ENCODE measurements around the gene ANGPTL8.

The ANGPTL8 gene

GRCh38 chr19:11204076-11204602 lies 35.3 kb upstream of the ANGPTL8 start:
- no peak for DNase-seq

DNA sequence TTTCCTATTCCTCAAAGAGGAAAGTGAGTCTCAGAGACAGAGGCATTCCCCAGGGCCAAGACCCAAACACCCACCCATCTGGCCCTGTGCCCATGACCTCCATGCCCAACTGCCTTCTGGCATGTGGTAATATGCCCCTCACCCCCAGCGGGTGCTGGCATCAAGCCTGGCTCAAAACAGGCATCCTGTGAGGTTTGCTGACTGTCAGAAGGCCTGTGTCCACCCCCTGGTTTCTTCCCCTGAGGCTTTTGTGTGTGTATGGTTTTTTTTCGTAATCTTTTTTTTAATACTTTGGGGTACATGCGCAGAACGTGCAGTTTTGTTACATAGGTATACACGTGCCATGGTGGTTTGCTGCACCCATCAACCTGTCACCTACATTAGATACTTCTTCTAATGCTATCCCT lies 34.5 kb upstream of the ANGPTL8 start:
- DNase-seq = peak; percentile 56

- no peak for DNase-seq
These were observed 33.4 kb upstream of the ANGPTL8 start for GRCh38 chr19:11205939-11206570.

- no peak for DNase-seq
These were observed 30.6 kb upstream of the ANGPTL8 start for GRCh38 chr19:11208561-11209471.

DNA sequence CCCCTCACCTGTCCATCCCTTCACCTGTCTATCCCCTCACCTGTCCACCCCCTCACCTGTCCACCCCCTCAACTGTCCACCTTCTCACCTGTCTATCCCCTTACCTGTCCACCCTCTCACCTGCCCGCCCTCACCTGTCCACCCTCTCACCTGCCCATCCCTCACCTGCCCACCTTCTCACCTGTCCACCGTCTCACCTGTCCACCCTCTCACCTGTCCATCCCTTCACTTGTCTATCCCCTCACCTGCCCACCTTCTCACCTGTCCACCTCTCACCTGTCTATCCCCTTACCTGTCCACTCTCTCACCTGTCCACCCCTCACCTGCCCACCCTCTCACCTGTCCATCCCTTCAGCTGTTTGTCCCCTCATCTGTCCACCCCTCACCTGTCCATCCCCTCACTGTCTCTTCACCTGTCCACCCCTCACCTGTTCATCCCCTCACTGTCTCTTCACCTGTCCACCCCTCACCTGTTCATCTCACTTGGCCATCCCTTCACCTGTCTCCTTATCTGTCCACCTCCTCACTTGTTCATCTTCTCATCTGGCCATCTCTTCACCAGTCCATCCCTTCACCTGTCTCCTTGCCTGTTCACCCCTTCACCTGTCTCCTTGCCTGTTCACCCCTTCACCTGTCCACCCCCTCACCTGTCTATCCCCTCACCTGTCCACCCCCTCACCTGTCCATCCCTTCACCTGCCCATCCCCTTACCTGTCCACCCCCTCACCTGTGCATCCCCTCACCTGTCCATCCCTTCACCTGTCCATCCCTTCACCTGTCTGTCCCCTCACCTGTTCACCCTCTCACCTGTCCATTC lies 29.4 kb upstream of the ANGPTL8 start:
- no peak for DNase-seq

DNA sequence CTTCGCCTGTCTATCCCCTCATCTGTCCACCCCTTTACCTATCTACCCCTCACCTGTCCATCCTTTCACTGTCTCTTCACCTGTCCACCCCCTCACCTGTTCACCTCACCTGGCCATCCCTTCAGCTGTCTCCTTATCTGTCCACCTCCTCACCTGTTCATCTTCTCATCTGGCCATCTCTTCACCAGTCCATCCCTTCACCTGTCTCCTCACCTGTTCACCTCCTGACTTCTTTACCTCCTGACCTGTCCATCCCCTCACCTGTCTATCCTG lies 28.8 kb upstream of the ANGPTL8 start:
- DNase-seq = no peak

- no peak for DNase-seq
These were observed 25.0 kb upstream of the ANGPTL8 start for GRCh38 chr19:11214387-11214786.

DNA sequence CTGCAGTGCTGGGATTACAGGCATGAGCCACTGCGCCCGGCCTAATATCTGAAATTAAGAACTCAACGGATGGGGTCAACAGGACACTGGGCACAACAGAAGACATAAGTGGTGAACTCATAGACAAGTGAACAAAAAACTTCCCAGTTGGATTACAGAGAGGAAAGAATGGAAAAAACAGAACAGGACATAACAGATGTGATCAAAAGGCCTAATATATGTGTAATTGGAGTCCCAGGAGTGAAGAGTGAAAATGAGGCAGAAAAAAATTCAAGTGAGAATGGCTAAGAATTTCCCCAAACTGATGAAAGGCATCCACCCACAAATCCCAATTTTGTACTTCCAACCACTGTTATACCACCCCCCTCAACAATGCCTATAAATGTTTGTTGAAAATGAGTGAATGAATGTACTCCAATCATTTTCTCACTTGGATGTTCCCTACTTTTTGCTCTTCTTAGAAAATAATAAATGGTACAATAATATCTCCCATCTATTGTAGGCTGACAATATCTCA lies 18.3 kb upstream of the ANGPTL8 start:
- DNase-seq = no peak

- no peak for DNase-seq
These were observed 16.2 kb upstream of the ANGPTL8 start for GRCh38 chr19:11223200-11223599.

- no peak for DNase-seq
These were observed 15.0 kb upstream of the ANGPTL8 start for GRCh38 chr19:11224429-11224828.

DNA sequence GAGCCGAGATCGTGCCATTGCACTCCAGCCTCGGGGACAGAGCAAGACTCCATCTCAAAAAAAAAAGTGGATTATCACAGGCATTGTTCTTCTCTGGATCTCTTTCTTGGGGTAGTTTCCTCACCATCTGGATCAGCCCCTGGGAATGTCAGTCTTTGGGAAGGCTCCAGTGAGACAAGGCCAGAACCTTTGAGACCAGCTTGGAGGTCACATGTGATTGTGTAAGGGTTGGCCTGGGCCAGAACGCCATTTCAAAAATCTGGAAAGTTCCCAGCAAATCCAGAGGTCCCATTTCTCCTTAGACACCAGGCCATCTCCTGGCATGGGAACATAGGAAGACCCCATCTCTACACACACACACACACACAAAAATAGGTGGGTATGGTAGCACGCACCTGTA lies 14.2 kb upstream of the ANGPTL8 start:
- DNase-seq = no peak

GRCh38 chr19:11225815-11226214 lies 13.6 kb upstream of the ANGPTL8 start:
- DNase-seq = no peak

- DNase-seq = no peak
These were observed 12.7 kb upstream of the ANGPTL8 start for GRCh38 chr19:11226716-11227166.

- no peak for DNase-seq
These were observed 12.1 kb upstream of the ANGPTL8 start for GRCh38 chr19:11227195-11227886.

DNA sequence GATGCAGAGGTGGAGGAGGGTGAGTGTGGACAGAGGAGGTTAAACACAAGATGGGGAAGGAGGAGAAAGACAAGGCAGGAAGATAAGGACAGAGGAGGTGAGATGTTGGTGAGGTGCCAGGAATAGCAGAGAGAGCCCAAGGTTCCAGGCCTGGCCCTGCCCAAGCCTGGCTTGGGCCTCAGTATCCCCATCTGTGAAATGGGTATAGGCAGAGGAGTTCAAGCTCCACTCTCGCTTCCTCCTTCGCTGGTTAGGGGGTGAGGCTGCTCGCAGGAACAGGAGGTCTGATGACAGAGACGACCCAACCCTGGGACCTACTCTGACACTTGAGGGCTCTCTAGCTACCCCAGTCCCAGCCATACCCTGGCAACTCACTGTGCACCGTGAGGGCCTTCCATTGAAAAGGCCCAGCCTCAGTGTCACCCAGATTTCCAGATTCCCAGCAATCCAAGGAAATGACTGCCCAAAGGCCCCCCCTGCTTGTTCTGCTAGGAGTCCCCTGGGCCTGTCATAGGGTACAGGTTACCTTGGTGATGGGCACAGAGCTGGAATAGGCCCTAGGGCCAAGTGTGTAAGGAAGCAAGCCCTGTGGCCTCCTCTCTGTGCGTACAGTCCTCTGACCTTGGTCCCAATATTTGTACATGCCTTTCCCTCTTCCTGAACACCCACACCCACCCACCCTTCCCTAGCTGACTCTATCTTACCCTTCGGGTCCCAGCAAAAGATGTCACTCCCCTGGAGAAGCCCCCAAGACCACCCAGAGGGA lies 8.6 kb upstream of the ANGPTL8 start:
- DNase-seq = no peak

- no peak for DNase-seq
These were observed 6.9 kb upstream of the ANGPTL8 start for GRCh38 chr19:11232555-11232954.

GRCh38 chr19:11233073-11233472 lies 6.3 kb upstream of the ANGPTL8 start:
- no peak for DNase-seq

- DNase-seq = no peak
These were observed 4.8 kb upstream of the ANGPTL8 start for GRCh38 chr19:11234486-11235075.

DNA sequence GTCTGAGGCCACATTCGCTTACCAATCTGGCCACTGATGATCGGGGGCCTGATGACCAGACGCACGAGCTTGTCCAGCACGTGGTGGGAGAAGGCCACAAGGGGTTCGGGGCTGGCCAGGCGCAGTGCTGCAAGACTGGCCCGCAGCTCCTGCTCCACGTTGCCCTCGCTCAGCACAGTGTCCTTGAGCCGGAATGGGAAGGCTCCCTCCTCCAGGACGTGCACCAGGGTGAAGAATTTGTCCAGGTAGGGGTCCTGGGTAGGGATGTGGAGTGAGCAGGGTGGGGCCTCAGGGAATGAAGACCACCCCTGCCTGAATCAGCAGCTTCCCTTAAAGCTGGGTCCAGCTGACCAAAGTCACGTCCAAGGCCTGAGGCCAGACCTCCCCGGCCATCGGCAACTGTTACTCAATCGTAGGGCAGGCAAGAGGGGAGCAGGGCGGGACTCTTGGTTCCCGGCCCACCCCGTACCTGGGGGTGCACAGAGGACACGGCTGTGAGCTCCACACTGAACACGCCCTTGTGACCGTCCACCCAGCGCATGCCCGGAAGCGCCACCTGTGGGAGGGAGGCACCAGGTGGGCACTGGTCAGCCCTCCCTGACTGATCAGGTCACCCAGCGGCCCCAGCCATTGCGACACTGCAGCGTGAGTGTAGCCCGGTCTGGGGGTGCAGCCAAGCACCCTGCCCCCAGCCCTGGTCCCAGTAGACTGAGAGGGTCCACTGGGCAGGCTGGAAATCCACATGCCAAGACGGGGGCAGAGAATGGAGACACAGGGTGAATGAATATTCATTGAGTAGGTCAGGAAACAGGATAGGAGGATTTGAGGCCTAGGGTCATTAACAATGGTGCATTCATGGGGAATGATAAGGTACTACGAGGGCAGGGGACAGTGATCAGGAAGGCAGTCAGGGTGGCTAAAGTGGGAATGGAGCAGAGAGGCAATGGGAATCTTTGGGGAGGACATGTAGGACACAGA lies 2.8 kb upstream of the ANGPTL8 start:
- no peak for DNase-seq

DNA sequence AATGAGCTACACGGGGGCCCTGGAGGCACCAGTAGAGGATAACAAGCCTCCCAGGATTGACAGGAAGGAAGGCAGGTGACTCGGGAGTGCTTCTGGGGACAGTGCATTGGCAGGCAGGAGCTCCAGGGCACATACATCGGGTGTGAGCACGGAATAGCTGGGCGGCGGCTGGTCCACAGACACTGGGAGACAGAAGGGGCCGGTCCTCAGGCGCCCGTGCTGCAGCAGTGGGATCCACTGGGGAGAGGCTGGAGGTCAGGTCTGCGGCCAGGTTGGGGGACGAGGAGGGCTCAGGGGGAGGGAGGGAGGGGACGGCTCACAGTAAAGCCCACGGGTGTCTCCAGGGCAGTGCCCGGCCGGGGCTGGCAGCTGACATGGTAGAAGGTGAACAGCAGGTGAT lies 2.1 kb upstream of the ANGPTL8 start:
- DNase-seq = no peak
